Activated T-cell treated with anti-CD3 and anti-CD28 coated beads, Interleukin-2, amount 50 U/mL, for 24 hours (primary cell): ENCODE data around the gene RGS14.
"Not testable (repeated sequence)": the region's sequence is repeated elsewhere in the genome, so short reads cannot be mapped to it uniquely, and the experiment has no call there.

Experiments
- DNase-seq: peaks from one replicate; pipeline ENCODE4 v3.0.0-alpha.2; 2020
- H3K27ac Mint-ChIP-seq: 2 replicates; pipeline ENCODE4 v1.8.0; 2020; ENCODE audit warnings: mild to moderate bottlenecking, mixed read lengths
- H3K27me3 Mint-ChIP-seq: 2 replicates; pipeline ENCODE4 v1.8.0; 2020; ENCODE audit warnings: mixed read lengths
- H3K36me3 Mint-ChIP-seq: 2 replicates; pipeline ENCODE4 v1.8.0; 2020; ENCODE audit warnings: low read depth, mixed read lengths
- H3K4me1 Mint-ChIP-seq: 2 replicates; pipeline ENCODE4 v1.8.0; 2020; ENCODE audit warnings: low read depth, mixed read lengths
- H3K4me3 Mint-ChIP-seq: 2 replicates; pipeline ENCODE4 v1.8.0; 2020; ENCODE audit warnings: mild to moderate bottlenecking, moderate library complexity, mixed read lengths
- H3K9me3 Mint-ChIP-seq: 2 replicates; pipeline ENCODE4 v1.8.0; 2020; ENCODE audit warnings: mixed read lengths

Gene RGS14

GRCh38 chr5:177371120-177372033, 13.7 kb downstream of the RGS14 start:
- Mint-ChIP-seq H3K4me1 (peaks cover 71% of the 10 kb centered on the region), H3K27ac (peak overlapping the region; percentile 89)
- DNase-seq, result no peak

GRCh38 chr5:177372034-177372896, 14.5 kb downstream of the RGS14 start:
- DNase-seq, result no peak
- Mint-ChIP-seq H3K9me3 (no peaks in the 10 kb centered on the region), H3K27ac (peak overlapping the region; percentile 89), H3K27me3 (no peaks in the 10 kb centered on the region), H3K36me3 (peaks cover 65% of the 10 kb centered on the region), H3K4me1 (peaks cover 67% of the 10 kb centered on the region), H3K4me3 (peak overlapping the region; percentile 39)

More at GRCh38 chr5:177371120-177372033, 13.7 kb downstream of the RGS14 start:
- Mint-ChIP-seq H3K36me3 (peaks cover 71% of the 10 kb centered on the region), H3K9me3 (no peaks in the 10 kb centered on the region), H3K27me3 (no peaks in the 10 kb centered on the region), H3K4me3 (no peak overlapping the region)

DNA sequence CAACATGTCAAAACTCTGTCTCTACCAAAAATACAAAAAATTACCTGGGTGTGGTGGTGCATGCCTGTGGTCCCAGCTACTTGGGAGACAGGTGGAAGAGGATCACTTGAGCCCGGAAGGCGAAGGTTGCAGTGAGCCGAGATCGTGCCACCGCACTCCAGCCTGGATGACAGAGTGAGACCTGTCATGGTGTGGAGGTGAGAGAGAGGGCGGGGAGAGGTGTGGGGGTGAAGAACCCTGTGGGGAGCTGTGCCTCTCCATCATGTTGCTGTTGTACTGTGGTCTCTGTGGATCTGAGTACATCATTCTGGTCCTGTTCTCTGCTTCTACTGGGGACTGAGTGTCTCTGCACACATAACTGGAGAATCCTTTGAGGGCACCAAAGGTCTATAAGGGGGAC, 15.2 kb downstream of the RGS14 start:
- Mint-ChIP-seq H3K9me3 (no peaks in the 10 kb centered on the region), H3K4me3 (peak overlapping the region; percentile 39), H3K27me3 (no peaks in the 10 kb centered on the region), H3K36me3 (peaks cover 61% of the 10 kb centered on the region), H3K4me1 (peaks cover 67% of the 10 kb centered on the region), H3K27ac (peak overlapping the region; percentile 89)
- DNase-seq, result no peak

- no peak for DNase-seq
- peaks cover 69% of the 10 kb centered on the region for H3K4me1 Mint-ChIP-seq
- H3K9me3 Mint-ChIP-seq, result no peaks in the 10 kb centered on the region
- H3K4me3 Mint-ChIP-seq, result no peak overlapping the region
- H3K27me3 Mint-ChIP-seq, result no peaks in the 10 kb centered on the region
- H3K27ac Mint-ChIP-seq, result peak overlapping the region; percentile 58
- H3K36me3 Mint-ChIP-seq, result peaks cover 52% of the 10 kb centered on the region
Measured at GRCh38 chr5:177373806-177374205, 16.1 kb downstream of the RGS14 start.

GRCh38 chr5:177374211-177374610, 16.5 kb downstream of the RGS14 start:
- H3K27ac Mint-ChIP-seq, result peak overlapping the region; percentile 58
- H3K4me3 Mint-ChIP-seq, result no peak overlapping the region
- peaks cover 69% of the 10 kb centered on the region for H3K4me1 Mint-ChIP-seq
- H3K9me3 Mint-ChIP-seq, result no peaks in the 10 kb centered on the region
- DNase-seq, result no peak
- no peaks in the 10 kb centered on the region for H3K27me3 Mint-ChIP-seq
- H3K36me3 Mint-ChIP-seq, result peaks cover 48% of the 10 kb centered on the region

- H3K36me3 Mint-ChIP-seq, result peaks cover 35% of the 10 kb centered on the region
- not testable (repeated sequence) for H3K27me3 Mint-ChIP-seq, DNase-seq, H3K4me3 Mint-ChIP-seq, H3K27ac Mint-ChIP-seq, H3K9me3 Mint-ChIP-seq
- H3K4me1 Mint-ChIP-seq, result peaks cover 65% of the 10 kb centered on the region
Measured at GRCh38 chr5:177375516-177375915, 17.8 kb downstream of the RGS14 start.

GRCh38 chr5:177376107-177376506, 18.4 kb downstream of the RGS14 start:
- H3K36me3 Mint-ChIP-seq, result peaks cover 34% of the 10 kb centered on the region

DNA sequence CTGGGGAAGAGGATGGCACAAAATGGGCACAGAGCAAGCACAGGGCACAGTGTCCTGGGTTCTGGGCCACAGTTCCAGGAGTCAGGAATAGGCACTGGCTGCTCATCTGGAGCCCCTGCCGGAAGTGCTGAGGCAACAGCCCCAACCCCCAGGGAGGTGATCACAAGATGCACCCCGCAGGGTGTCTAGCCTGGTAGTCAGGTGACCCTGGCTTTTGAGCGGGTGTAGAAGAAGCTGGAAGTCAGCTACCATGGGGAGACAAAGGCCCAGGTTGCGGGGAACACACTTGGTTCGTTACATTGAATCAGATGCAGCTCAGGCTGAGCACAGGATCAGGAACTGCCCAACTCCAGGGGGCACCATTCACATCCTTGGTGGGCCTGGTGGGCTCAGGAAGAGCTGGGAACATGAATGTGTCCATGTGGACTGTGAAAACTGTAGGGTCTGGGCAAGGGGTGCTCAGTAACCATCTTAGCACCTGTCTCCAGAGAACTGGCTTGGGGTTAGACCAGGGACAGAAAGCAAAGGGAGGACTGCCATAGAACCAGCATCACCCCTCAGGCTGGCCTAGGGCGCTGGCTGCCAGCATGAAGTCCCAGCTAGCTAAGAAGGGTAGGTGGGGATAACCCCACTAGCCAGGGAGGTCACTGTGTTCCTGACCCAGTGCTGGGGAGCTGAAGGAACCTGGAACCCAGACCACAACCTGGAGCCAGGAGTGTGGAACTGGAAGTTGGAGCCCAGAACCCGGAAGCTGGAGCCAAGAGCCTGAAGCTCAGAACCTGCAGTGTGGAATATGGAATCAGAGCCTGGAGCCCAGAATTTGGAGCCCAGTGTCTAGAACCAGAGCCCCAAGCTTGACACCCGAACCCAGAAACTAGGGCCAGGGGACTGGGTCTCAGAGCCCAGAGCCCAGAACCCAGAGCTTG, 20.4 kb downstream of the RGS14 start:
- peaks cover 56% of the 10 kb centered on the region for H3K4me1 Mint-ChIP-seq

More at GRCh38 chr5:177376107-177376506, 18.4 kb downstream of the RGS14 start:
- Mint-ChIP-seq H3K4me1 (peaks cover 65% of the 10 kb centered on the region), H3K27ac (no peak overlapping the region), H3K4me3 (no peak overlapping the region), H3K27me3 (no peaks in the 10 kb centered on the region), H3K9me3 (no peaks in the 10 kb centered on the region)
- DNase-seq, result no peak

DNA sequence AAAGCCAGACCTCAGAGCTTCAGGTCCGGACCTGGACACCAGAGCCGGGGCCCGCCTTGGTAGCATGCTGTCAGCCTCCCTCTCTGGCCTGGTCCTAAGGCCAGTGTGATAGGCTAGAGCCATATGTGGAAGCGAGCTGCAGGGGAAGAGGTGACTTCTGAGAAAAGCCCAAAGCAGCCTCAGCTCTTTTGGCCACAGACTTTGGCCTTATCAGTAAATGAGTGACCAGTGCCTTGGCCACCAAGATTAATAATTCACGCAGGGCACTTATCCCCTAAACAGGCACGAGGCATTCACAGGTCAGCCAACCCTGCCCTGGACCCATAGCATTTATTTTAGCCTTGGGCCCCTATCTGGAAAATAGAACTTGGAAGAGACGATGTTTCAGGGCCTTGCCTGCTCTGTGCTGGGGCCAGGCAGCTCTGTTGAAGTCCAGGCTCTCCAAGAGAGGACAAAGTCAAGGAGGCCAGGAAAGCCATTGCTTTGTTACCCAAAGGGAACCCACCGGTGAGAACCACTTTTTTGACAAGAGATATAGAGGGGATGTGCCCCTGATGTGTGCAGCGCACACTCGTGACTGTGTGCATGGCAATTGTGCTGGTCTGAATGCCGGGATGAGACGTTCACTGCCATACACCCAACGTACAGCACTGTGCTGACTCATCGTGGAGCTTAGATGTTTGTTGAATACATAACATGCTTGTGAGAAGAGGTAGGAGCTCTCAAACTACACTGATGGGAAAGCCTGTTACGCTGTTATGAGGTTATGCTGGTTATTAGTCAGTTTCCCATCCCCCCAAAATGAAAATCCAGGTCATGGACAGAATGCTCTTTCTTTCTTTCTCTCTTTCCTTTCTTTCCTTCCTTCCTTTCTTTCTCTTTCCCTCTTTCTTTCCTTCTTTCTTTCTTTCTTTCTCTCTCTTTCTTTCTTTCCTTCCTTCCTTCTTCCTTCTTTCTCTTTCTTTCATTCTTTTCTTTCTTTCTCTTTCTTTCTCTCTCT, 21.5 kb downstream of the RGS14 start:
- DNase-seq, result no peak
- Mint-ChIP-seq H3K9me3 (no peaks in the 10 kb centered on the region), H3K4me1 (peaks cover 46% of the 10 kb centered on the region), H3K27ac (peak overlapping the region; percentile 54), H3K27me3 (no peaks in the 10 kb centered on the region), H3K4me3 (no peak overlapping the region), H3K36me3 (peaks cover 5% of the 10 kb centered on the region)

More for the DNA sequence above, 20.4 kb downstream of the RGS14 start:
- H3K27me3 Mint-ChIP-seq, result no peaks in the 10 kb centered on the region
- peaks cover 15% of the 10 kb centered on the region for H3K36me3 Mint-ChIP-seq
- H3K4me3 Mint-ChIP-seq, result no peak overlapping the region
- DNase-seq, result no peak
- H3K9me3 Mint-ChIP-seq, result no peaks in the 10 kb centered on the region
- H3K27ac Mint-ChIP-seq, result no peak overlapping the region

DNA sequence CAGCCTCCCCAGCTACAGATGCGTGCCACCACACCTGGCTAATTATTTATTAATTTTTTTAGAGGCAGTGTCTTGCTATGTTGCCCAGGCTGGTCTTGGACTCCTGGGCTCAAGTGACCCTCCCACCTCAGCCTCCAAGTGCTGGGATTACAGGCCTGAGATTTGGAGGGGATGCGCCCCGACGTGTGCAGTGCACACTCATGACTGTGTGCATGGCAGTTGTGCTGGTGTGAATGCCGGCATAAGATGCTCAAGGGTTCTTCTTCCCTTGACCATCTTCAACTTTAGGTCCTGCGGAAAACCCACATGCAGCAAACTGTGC, 23.0 kb downstream of the RGS14 start:
- H3K36me3 Mint-ChIP-seq, result no peaks in the 10 kb centered on the region
- no peaks in the 10 kb centered on the region for H3K27me3 Mint-ChIP-seq
- no peak overlapping the region for H3K27ac Mint-ChIP-seq
- no peak overlapping the region for H3K4me3 Mint-ChIP-seq
- no peak for DNase-seq
- no peaks in the 10 kb centered on the region for H3K9me3 Mint-ChIP-seq
- H3K4me1 Mint-ChIP-seq, result peaks cover 40% of the 10 kb centered on the region

- Mint-ChIP-seq H3K4me1 (peaks cover 37% of the 10 kb centered on the region), H3K9me3 (no peaks in the 10 kb centered on the region), H3K4me3 (no peak overlapping the region), H3K27me3 (no peaks in the 10 kb centered on the region), H3K36me3 (no peaks in the 10 kb centered on the region), H3K27ac (no peak overlapping the region)
- no peak for DNase-seq
Measured at GRCh38 chr5:177382423-177383029, 24.8 kb downstream of the RGS14 start.

DNA sequence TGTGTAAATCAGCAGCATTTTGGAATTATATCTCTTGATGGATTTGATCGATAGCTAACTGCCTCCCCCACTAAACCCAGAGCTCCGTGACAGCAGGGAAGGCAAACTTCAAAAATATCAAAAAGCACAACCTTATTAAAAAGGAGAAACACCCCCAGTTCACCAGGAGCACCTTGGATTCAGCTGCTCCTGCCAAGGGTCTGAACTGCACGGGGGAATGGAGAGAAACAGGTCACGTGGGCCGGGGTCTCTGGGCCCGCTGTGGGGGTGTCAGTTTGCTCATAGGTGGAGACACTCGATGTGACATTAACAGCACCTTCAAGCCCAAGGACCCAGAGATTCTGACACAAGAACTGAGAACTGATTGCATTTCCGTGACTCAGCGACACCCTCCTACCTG, 25.5 kb downstream of the RGS14 start:
- H3K27ac Mint-ChIP-seq, result no peak overlapping the region
- peaks cover 38% of the 10 kb centered on the region for H3K4me1 Mint-ChIP-seq
- no peak overlapping the region for H3K4me3 Mint-ChIP-seq
- H3K9me3 Mint-ChIP-seq, result no peaks in the 10 kb centered on the region
- no peaks in the 10 kb centered on the region for H3K27me3 Mint-ChIP-seq
- DNase-seq, result no peak
- H3K36me3 Mint-ChIP-seq, result no peaks in the 10 kb centered on the region

GRCh38 chr5:177384134-177384533, 26.4 kb downstream of the RGS14 start, which contains the start of gene SLC34A1:
Gene SLC34A1 (plus strand): TSS chr5:177384434. CDS start chr5:177385742, 1,308 bp downstream.
- Mint-ChIP-seq H3K4me3 (no peak within 1 kb of the TSS), H3K27me3 (no peaks in the 10 kb centered on the region), H3K9me3 (no peaks in the 10 kb centered on the region), H3K4me1 (peaks cover 39% of the 10 kb centered on the region), H3K27ac (no peak within 1 kb of the TSS), H3K36me3 (no peaks in the 10 kb centered on the region)
- DNase-seq, result no peak
